CD4-positive, alpha-beta T cell treated with Interleukin-15 for 1 hour (primary cell): ENCODE data around the gene TIMMDC1.

ENCODE experiments used
- DNase-seq: peaks from one replicate; pipeline ENCODE4 v3.0.0-alpha.2; 2020

Gene TIMMDC1

GRCh38 chr3:119498186-119499011 lies at the start of gene TIMMDC1:
Gene TIMMDC1, plus strand, starts transcription at chr3:119498547. Its CDS starts 187 bp downstream, at chr3:119498734.
- DNase-seq: peak; percentile 97

DNA sequence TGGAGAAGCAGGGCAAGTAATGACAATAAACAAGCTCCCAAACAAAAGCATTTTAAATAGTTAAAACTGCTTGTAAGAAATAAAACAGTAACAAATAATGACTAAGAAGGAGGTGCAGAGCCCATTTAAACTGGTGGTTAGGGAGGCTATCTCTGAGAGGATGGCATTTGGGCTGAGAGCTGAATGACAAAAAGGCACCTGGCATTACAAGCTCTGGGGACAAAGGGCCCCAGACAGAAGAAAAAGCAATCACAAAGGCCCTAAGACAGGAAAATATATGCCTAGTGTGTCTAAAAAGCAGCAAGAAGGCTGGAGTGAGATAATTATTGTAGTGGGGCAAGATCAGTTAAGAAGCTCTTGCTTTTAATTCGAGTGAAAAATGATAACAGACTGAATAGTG lies 44.5 kb upstream of the TIMMDC1 start:
- DNase-seq: no peak

DNA sequence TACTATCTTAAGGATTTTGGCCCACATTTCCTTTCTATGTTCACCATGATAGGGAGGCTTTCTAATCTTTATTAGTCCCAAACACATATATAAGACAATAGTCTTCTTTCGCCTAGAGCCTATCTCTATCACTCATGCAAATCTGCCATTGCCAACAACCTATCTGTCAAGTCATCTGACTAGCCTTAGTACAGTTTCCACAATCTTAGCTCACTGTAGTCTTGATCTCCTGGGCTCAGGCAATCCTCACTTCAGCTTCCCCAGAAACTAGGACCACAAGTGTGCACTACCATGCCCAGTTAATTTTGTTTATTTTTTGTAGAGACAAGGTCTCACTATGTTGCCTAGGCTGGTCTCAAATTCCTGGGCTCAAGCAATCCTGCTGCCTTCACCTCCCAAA lies 41.9 kb upstream of the TIMMDC1 start:
- no peak for DNase-seq

DNA sequence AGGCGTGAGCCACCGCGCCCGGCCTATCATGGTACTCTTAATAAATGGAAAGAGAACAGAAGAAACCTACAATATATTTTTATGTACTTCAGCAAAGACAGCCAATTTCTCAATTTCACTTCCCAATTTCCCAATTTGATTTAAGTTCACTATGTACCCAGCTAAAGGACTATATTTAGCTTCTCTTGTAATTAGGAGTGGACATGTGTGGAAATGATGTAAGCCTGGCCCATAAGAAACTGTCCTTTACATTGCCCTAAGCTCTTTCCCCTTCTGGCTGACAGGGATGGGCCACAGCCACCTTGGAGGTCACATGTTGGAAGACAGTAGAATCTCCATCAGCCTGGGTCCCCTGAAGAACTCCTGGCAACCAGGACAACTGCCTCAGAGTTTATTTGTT lies 41.1 kb upstream of the TIMMDC1 start:
- DNase-seq: no peak

GRCh38 chr3:119463171-119464169 lies 34.9 kb upstream of the TIMMDC1 start, which contains the start of gene TMEM39A:
Gene TMEM39A, minus strand, starts transcription at chr3:119463615. Its CDS starts 1,541 bp downstream, at chr3:119462074.
- DNase-seq: peak; percentile 99

DNA sequence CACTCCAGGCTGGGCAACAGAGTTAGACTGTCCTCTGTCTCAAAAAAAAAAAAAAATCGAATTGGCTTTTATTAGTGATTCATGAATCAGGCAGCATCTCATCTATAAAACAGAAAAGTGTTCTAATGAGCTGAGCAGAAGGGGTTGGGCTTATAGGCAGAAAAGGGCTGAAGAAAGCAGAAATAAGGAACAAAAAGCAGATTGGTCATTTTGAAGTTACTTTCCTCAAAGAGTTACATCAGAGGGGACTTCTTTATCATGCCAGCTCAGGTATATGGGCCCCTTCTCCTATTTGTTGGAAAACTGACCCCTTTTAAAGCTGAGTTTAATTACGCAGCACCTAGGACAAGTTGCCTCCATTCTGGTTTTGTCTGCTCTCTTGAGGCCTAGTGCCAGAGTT lies 30.3 kb upstream of the TIMMDC1 start:
- DNase-seq: no peak

DNA sequence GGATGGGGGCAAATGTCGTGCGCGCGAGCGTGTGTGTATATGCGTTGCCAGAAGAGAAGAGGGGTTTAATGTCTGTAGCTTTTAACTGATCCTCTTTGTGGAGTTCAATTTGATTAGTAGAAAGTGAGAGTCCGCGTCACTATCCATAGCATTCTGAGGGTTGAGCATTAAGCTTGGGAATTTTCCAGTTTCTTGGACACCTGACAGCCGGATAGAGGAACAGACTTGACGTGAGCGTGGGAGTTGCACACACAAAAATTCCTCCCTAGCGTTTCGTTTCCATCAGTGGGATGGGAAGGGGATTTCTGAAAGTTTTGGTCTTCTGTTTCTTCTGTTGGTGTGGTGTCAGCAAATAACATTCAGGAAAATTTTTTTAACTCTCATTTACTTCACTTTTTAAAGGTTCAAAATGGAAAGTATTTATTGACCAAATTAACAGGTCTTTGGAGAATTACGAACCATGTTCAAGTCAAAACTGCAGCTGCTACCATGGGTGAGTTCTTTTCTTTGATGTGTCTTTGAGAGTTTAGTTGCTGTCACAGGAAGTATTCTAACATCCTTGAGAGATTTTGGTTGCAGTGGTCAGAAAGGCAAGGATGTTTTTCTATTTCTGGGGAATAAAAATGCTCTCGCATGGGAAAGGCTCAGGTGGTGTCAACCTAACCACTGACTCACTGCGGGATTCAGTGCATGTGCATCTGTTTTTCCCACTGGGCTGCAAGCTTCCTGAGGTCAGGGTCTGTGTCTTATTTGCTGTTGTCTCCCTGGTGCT lies 28.7 kb upstream of the TIMMDC1 start:
- no peak for DNase-seq

DNA sequence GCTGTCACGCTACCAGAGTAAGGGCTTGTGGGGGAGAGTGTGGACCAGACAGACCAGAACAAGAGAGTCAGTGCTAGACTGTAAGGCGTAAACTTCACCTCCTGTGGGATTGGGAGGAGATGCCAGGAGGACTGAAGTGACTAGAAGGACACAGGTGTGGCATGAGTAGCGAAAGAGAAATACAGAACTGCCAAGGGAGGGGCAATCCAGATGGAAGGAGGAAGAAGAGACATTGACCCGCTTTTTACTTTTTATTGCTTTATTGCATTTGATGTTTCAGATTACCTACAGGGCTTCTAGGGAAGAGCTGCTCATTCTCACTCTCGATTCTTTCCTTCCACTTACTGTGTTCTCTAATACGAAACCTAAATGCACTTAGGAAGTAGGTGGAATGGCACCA lies 27.5 kb upstream of the TIMMDC1 start:
- no peak for DNase-seq

- DNase-seq: no peak
Measured at GRCh38 chr3:119481079-119481478, 17.3 kb upstream of the TIMMDC1 start.

DNA sequence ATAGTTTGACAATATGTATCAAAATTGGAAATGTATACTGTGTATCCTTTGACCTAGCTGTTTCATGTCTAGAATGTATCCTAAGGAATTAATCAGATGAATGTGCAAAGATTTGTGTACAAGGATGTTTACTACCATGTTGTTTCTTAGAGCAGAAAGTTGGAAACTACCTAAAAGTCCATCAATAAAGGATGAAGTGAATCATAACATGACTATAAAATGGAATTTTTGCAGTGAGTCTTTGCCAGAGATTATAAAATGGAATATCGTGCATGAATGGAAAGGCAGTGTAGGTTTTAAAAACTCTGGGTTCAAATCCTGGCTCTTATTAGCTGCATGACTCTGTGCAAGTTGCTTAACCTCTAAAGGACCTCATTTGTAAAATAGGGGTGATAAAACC lies 15.2 kb upstream of the TIMMDC1 start:
- DNase-seq: no peak

- no peak for DNase-seq
Measured at GRCh38 chr3:119485563-119485962, 12.8 kb upstream of the TIMMDC1 start.

- DNase-seq: no peak
Measured at GRCh38 chr3:119490153-119490552, 8.2 kb upstream of the TIMMDC1 start.

- no peak for DNase-seq
Measured at GRCh38 chr3:119492128-119492527, 6.2 kb upstream of the TIMMDC1 start.

DNA sequence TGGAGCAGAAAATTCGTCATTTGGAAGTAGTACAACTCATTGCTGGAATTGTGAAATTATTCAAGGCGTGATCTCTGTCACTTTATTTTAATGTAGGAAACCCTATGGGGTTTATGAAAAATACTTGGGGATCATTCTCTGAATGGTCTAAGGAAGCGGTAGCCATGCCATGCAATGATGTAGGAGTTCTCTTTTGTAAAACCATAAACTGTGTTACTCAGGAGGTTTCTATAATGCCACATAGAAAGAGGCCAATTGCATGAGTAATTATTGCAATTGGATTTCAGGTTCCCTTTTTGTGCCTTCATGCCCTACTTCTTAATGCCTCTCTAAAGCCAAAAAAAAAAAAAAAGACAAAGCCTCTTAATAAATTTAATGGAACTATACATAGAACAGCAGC lies 5.5 kb upstream of the TIMMDC1 start:
- no peak for DNase-seq

DNA sequence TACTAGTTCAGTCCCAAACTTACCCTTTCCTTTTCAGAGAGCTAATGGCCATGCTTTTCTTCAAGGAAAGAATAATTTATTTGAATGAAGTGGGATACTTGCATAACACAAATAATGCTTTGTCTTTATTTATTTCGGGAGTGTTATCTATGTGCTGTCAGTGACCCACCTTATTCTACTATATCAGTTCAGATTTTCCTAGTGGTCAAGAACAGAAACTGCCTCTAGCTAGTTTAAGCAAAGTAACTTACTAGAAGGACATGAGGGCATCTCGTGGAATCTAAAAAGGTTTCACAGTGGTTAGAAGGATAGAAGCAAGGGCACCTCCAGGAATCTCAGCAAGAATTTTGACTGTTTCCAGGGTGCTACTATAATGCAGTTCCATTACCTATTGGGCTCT lies 3.8 kb upstream of the TIMMDC1 start:
- DNase-seq: no peak

DNA sequence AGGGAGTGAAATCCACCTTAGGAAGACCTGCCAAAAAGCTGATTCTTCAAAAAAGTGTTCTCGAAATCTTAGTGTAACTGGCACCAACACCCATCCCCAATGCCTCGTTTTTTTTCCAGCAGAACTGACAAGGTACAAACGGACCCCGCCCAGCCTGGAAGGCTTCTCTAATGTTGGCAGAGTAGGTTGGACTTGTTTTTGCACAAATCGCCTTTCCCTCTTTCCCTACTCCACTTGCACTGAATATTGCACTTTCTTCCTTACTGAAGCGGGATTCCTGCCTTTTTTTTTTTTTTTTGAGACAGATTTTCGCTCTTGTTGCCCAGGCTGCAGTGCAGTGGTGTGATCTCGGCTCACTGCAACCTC lies 544 bp upstream of the TIMMDC1 start:
- no peak for DNase-seq

- no peak for DNase-seq
Measured at GRCh38 chr3:119500265-119500664, 1.9 kb downstream of the TIMMDC1 start.

GRCh38 chr3:119500901-119501300 lies 2.6 kb downstream of the TIMMDC1 start:
- no peak for DNase-seq

GRCh38 chr3:119506631-119507030 lies 8.3 kb downstream of the TIMMDC1 start:
- no peak for DNase-seq

GRCh38 chr3:119507404-119507803 lies 9.1 kb downstream of the TIMMDC1 start:
- no peak for DNase-seq

GRCh38 chr3:119508172-119508845 lies 10.0 kb downstream of the TIMMDC1 start:
- DNase-seq: no peak

- no peak for DNase-seq
Measured at GRCh38 chr3:119510690-119511089, 12.3 kb downstream of the TIMMDC1 start.
